ES-I3 (cell line): ENCODE measurements around the gene ADCY9.

ENCODE experiments used
- H3K36me3 ChIP-seq: 2 replicates; pipeline ENCODE4 v1.6.1; 2013; ENCODE audit warnings: mild to moderate bottlenecking, low read length, control low read depth, moderate library complexity; ENCODE audit not compliant: insufficient read depth
- H3K4me1 ChIP-seq: 2 replicates; pipeline ENCODE4 v1.6.1; 2013; ENCODE audit warnings: mild to moderate bottlenecking, control low read depth, low read length; ENCODE audit not compliant: insufficient read depth
- H3K9ac ChIP-seq: 2 replicates; pipeline ENCODE4 v1.6.1; 2013; ENCODE audit warnings: low read depth, mild to moderate bottlenecking, low read length, moderate library complexity
- H3K9me3 ChIP-seq: 2 replicates; pipeline ENCODE4 v1.6.1; 2013; ENCODE audit warnings: mild to moderate bottlenecking, low read length, moderate library complexity; ENCODE audit not compliant: control insufficient read depth, insufficient read depth

The ADCY9 gene

GRCh38 chr16:4137438-4137837 is 21.2 kb upstream of the ADCY9 start:
- H3K9me3 ChIP-seq: no peaks in the 10 kb centered on the region
- H3K4me1 ChIP-seq: peaks cover 9% of the 10 kb centered on the region
- no peak overlapping the region for H3K9ac ChIP-seq
- H3K36me3 ChIP-seq: no peaks in the 10 kb centered on the region

DNA sequence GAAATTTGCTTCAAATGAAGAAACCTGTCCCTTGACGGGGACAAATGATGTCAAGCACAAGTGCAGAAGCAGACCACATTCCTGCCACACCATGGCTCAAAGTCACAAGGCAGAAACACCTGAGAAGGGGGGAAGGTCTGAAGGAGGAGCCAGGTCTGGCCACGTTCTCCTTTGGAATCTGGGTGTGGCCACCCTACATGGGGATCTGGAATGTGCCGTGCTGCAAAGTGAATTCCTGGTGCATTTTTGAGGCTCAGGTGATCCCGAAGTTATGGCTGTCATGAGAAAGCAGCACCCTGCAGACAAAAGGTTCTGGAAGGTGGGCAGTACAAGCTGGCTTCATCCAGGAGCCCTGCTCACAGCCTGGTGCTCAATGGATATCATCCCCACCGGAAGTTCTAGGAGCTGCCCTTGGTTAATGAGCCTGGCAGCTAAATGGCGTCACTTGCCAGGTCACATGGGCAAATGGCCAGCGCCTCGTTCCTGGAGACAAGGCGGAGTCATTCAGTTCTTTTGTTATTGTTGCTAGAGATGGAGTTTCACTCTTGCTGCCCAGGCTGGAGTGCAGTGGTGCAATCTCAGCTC is 20.1 kb upstream of the ADCY9 start:
- Histone ChIP-seq H3K9ac (no peak overlapping the region), H3K4me1 (peaks cover 9% of the 10 kb centered on the region), H3K9me3 (no peaks in the 10 kb centered on the region), H3K36me3 (no peaks in the 10 kb centered on the region)

DNA sequence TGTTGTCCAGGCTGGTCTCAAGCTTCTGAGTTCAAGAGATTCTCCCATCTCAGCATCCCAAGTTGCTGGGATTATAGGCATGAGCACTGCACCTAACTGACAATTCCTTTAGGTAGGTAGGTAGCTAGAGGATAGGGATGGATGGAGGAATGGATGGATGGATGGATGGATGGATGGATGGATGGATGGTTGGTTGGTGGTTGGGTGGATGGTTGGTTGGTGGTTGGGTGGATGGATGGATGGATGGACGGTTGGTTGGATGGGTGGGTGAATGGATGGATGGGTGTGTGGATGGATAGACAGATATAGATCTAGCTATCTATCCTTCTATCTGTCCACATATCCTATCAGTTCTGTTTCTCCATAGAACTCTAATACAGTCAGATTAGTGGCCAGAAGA is 19.3 kb upstream of the ADCY9 start:
- H3K9ac ChIP-seq: no peak overlapping the region
- no peaks in the 10 kb centered on the region for H3K9me3 ChIP-seq
- no peaks in the 10 kb centered on the region for H3K36me3 ChIP-seq
- H3K4me1 ChIP-seq: peaks cover 9% of the 10 kb centered on the region

DNA sequence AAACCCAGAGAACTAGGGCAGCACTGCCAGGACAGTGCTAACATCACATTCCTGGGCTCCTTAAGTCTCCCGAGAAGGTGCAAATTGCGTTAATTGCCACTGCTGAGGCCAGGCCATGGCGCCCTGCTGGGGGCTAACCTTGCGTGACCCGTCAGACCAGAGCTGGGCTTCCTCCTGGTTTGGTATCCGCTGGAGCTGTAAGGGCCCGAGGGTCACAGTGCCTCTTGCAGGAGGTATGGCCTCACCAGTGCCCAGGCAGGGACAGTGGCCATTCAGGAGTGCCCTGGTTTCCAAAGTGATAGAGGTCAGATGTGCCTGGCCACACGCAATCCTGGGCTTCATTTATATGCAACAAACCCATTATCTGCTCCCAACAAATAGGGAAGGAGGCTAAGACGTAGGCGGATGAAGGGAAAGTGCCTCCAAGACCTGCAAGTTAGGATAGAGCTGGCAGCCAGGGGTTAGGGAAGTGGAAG is 17.7 kb upstream of the ADCY9 start:
- Histone ChIP-seq H3K9me3 (no peaks in the 10 kb centered on the region; the same call in 1 of the 2 replicates), H3K4me1 (peaks cover 9% of the 10 kb centered on the region), H3K9ac (no peak overlapping the region), H3K36me3 (no peaks in the 10 kb centered on the region)

DNA sequence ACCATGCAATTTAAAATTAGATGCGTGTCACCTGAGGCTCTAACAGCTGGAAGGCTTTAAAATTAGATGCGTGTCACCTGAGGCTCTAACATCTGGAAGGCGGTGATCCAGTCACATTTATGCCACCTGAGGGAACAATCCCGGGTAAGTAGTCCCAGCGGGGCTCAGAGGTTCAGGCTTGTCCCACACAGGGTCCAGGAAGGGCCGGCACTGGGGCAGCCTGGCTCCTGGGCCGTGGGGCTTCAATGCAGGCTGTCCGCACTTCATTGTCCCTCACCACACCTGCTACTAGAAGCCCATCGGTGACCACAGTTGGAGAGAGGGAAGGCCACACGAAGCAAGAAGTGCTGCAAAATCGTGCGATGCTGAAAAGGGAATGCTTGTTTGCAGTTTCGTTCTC is 15.4 kb upstream of the ADCY9 start:
- no peaks in the 10 kb centered on the region; the same call in 1 of the 2 replicates for H3K9me3 ChIP-seq
- no peaks in the 10 kb centered on the region for H3K36me3 ChIP-seq
- H3K9ac ChIP-seq: no peak overlapping the region
- peaks cover 9% of the 10 kb centered on the region for H3K4me1 ChIP-seq

GRCh38 chr16:4124535-4125294 is 8.5 kb upstream of the ADCY9 start:
- H3K36me3 ChIP-seq: no peaks in the 10 kb centered on the region
- no peaks in the 10 kb centered on the region for H3K4me1 ChIP-seq
- H3K9ac ChIP-seq: no peak overlapping the region
- no peaks in the 10 kb centered on the region for H3K9me3 ChIP-seq

DNA sequence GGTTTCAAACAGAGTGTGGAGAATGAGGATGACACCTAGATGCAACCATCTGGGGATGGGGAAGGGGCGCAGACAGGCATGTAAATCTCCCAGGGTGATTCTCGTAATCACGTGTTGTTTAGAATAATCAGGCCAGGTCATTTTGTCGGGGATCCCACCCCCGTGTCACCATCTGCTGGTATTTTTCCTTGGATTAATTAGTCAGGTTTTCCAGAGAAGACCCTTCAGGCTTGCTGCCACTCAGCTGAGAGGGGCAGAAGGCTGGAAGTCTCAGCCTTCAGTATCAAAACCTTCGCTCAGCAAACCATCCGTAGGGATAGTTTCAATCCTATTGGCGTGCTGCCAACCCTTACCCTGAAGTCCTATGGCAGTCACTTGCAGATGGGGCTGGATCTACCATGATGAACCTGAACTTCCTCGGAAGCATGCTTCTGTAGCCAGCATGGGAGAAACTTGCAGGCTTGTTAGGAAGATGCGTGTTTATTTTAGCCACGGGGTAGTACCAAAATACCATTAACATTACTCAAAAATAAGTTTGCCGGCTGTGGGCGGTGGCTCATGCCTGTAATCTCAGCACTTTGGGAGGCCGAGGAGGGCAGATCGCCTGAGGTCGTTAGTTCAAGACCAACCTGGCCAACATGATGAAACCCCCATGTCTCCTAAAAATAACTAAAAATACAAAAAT is 7.5 kb upstream of the ADCY9 start:
- H3K4me1 ChIP-seq: no peaks in the 10 kb centered on the region
- no peaks in the 10 kb centered on the region for H3K9me3 ChIP-seq
- no peaks in the 10 kb centered on the region for H3K36me3 ChIP-seq
- no peak overlapping the region for H3K9ac ChIP-seq

DNA sequence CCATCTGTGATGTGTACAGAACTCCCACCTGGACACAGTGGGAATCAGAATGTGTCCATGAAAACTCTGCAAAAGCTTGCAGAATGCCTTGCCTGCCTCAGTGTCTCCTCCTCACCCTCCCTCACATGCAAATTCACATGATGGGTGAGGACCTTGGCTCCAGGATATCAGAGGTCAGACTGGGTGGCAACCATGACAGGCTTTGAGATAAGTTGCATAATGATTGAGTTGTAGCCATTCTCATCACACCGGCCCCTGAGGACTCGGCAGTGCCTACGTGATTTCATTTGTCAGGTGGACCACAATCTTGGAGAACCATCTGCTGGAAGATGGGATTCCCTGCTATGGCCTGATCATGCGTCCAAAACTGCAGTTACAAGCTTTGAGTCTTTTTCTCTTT is 3.9 kb upstream of the ADCY9 start:
- H3K36me3 ChIP-seq: no peaks in the 10 kb centered on the region
- H3K9ac ChIP-seq: no peak overlapping the region
- H3K4me1 ChIP-seq: no peaks in the 10 kb centered on the region
- no peaks in the 10 kb centered on the region for H3K9me3 ChIP-seq

DNA sequence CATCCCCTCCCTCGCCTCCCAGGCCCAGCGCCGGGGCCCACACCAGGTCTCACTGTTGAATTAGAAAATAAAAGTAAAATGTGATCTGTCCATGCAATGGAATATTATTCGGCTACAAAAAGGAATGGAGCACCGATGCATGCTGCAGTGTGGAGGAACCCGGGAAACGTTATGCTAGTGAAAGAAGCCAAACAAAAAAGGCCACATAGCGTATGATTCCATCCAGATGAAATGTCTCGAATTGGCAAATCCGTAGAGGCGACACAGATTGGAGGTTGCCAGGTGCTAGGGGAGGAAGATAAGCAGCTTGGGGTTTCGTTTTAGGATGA is 972 bp upstream of the ADCY9 start:
- Histone ChIP-seq H3K9me3 (no peaks in the 10 kb centered on the region), H3K36me3 (no peaks in the 10 kb centered on the region), H3K4me1 (peaks cover 8% of the 10 kb centered on the region; the same call in 1 of the 2 replicates), H3K9ac (peak overlapping the region; percentile 86; the same call in 1 of the 2 replicates)

DNA sequence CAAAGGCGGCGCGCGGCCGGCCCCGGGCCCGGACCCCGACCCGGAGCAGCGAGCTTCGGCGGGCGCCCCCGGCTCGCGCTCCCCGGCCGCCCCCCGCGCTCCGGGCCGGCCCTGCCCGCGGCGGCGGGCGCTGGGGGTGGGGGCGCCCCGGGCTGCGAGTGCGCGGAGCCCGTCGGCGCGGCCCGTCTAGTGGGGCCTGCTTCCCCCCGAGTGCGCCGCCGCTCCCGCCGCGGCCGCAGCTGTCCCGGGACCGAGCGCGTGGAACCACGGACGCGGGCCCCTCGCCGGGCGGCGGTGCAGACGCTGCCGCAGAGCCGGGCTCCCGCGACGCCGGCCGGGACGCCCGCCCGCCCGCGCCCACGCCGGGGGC is 308 bp downstream of the ADCY9 start:
- H3K4me1 ChIP-seq: peaks cover 11% of the 10 kb centered on the region; the same call in 1 of the 2 replicates
- H3K9ac ChIP-seq: peak overlapping the region; percentile 49; the same call in 1 of the 2 replicates
- no peaks in the 10 kb centered on the region for H3K36me3 ChIP-seq
- no peaks in the 10 kb centered on the region for H3K9me3 ChIP-seq

- peak overlapping the region; percentile 49 for H3K9ac ChIP-seq
- H3K9me3 ChIP-seq: no peaks in the 10 kb centered on the region
- no peaks in the 10 kb centered on the region for H3K36me3 ChIP-seq
Measured at GRCh38 chr16:4115209-4115948, 863 bp downstream of the ADCY9 start.

GRCh38 chr16:4114257-4115208 is 1.7 kb downstream of the ADCY9 start:
- peaks cover 15% of the 10 kb centered on the region for H3K4me1 ChIP-seq
- H3K9ac ChIP-seq: peak overlapping the region; percentile 49; the same call in 1 of the 2 replicates
- H3K36me3 ChIP-seq: no peaks in the 10 kb centered on the region
- no peaks in the 10 kb centered on the region for H3K9me3 ChIP-seq

More at GRCh38 chr16:4115209-4115948, 863 bp downstream of the ADCY9 start:
- peaks cover 12% of the 10 kb centered on the region; the same call in 1 of the 2 replicates for H3K4me1 ChIP-seq

DNA sequence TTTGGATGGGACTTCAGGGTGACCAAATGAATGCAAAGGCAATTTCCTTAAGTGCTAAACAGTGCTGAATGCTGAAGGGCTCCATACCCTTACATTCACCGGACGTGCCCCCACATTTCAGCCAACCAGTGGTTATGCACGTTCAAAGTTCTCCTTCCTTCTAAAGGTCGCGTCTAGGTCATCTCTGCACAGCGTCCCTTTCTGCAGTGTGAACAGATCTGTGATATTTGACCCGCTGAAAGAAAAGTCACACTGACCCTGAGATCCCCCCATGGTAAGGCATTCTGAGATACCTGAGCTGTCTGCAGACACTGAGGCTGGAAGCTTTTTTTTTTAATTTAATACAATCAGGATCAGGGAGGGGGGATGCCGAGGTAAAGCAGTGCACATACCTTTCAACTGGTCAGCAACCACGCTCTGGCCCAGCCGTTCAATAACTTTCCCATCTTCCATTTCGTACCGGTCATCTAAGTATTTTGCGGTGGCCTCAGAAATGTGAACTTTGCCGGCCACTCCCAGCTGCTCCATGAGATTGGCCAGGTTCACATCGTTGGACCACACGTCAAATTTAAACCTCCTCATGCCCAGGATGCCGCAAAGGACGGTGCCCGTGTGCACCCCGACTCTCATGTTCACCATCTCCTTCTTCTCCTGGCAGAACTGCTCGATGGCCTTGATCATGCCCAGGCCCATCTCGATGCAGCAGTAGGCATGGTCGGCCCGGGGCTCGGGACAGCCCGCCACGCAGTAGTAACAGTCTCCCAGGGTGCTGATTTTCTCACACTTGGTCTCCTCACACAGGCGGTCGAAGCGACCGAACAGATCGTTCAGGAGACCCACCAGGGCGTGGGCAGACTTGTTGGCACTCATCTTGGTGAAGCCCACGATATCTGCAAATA is 2.6 kb downstream of the ADCY9 start:
- Histone ChIP-seq H3K4me1 (peaks cover 21% of the 10 kb centered on the region), H3K9me3 (no peaks in the 10 kb centered on the region), H3K9ac (peak overlapping the region; percentile 20; the same call in 1 of the 2 replicates), H3K36me3 (no peaks in the 10 kb centered on the region)
